ENCODE measurements around the gene IVD.

Gene IVD

DNA sequence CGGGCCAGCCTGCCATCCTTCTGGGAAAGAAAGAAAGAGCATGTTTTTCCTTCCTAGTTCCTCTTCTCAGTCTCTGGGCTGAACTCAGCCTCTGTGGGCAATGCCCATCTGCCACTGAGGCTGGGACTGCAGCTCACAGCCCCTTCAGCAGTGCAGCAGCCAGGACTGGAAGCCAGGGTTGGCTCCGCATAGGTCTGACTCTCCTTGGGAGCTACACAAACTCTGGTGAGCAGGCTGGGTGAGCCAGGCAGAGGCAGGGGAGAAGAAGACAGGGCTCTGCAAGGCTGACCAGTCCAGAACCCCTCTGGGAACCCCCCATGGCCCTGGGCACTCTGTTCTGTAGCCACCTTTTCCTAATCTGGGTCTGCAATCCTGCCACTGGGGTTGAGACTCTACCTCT, 44.0 kb upstream of the IVD start:
- no peak for DNase-seq (ENCODE audit: low read depth)
- TF ChIP-seq, protein P1, sequence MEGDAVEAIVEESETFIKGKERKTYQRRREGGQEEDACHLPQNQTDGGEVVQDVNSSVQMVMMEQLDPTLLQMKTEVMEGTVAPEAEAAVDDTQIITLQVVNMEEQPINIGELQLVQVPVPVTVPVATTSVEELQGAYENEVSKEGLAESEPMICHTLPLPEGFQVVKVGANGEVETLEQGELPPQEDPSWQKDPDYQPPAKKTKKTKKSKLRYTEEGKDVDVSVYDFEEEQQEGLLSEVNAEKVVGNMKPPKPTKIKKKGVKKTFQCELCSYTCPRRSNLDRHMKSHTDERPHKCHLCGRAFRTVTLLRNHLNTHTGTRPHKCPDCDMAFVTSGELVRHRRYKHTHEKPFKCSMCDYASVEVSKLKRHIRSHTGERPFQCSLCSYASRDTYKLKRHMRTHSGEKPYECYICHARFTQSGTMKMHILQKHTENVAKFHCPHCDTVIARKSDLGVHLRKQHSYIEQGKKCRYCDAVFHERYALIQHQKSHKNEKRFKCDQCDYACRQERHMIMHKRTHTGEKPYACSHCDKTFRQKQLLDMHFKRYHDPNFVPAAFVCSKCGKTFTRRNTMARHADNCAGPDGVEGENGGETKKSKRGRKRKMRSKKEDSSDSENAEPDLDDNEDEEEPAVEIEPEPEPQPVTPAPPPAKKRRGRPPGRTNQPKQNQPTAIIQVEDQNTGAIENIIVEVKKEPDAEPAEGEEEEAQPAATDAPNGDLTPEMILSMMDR (conservative IDR thresholded peaks at IDR 0.05; ENCODE audit: low read depth, low read length) = no peak
- no peak overlapping the region for H3K4me3 ChIP-seq (ENCODE audit: low read depth, low read length)

DNA sequence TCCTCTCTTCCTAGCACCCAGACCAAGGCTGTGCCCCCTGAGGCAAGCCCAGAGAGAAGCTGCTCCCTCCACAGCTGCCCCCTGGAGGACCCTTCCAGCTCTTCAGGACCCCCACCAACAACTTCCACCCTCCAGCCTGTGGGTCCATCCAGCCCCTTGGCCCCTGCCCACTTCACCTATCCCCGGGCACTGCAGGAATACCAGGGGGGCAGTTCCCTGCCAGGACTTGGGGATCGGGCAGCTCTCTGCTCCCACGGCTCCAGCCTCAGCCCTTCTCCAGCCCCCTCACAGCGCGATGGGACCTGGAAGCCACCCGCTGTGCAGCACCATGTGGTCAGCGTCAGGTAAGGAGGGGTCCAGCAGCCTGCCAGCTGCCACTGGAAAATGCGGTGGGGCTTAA, 42.0 kb upstream of the IVD start:
- no peak for DNase-seq (ENCODE audit: low read depth)
- TF ChIP-seq, protein P1 (conservative IDR thresholded peaks at IDR 0.05; ENCODE audit: low read depth, low read length) = no peak
- no peak overlapping the region for H3K4me3 ChIP-seq (ENCODE audit: low read depth, low read length)

DNA sequence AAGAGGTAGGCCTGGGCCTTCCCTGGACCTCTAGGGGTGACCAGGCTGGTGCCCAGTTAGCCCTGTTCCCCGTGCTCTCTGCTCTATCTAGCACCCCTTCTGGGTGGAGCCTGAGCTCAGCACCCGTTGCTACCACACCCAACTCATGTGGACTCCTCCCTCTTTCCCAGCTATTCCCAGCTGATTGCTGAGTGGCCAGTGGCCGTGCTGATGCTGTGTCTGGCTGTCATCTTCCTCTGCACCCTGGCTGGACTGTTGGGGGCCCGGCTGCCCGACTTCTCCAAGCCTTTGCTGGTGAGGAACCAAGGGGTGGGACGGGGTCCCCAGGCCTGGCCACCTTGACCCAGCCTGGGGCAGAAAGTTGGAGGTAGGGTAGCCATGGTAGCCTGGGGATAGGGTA, 41.3 kb upstream of the IVD start:
- H3K4me3 ChIP-seq (ENCODE audit: low read depth, low read length) = no peak overlapping the region
- DNase-seq (ENCODE audit: low read depth) = no peak
- TF ChIP-seq, protein P1 (conservative IDR thresholded peaks at IDR 0.05; ENCODE audit: low read depth, low read length) = no peak

DNA sequence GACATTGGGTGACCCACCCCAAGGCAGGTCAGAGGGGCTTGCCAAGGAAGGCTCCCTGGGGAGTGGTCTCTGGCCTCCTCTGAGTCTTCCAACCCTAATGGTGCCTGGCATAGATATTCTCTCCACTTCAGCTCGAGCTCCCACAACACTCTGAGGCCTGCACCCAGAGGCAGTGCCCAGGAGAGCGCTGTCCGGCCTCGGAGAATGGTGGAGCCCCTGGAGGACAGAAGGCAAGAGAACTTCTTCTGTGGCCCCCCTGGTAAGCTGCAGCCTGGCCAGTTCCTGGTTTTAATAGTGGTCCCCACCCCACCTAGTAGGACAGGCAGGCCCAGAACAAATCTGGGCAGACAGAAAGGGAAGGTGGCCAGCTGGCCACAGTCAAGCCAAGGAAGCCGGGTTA, 40.6 kb upstream of the IVD start:
- H3K4me3 ChIP-seq (ENCODE audit: low read depth, low read length) = no peak overlapping the region
- no peak for DNase-seq (ENCODE audit: low read depth)
- TF ChIP-seq, protein P1 (conservative IDR thresholded peaks at IDR 0.05; ENCODE audit: low read depth, low read length) = no peak

DNA sequence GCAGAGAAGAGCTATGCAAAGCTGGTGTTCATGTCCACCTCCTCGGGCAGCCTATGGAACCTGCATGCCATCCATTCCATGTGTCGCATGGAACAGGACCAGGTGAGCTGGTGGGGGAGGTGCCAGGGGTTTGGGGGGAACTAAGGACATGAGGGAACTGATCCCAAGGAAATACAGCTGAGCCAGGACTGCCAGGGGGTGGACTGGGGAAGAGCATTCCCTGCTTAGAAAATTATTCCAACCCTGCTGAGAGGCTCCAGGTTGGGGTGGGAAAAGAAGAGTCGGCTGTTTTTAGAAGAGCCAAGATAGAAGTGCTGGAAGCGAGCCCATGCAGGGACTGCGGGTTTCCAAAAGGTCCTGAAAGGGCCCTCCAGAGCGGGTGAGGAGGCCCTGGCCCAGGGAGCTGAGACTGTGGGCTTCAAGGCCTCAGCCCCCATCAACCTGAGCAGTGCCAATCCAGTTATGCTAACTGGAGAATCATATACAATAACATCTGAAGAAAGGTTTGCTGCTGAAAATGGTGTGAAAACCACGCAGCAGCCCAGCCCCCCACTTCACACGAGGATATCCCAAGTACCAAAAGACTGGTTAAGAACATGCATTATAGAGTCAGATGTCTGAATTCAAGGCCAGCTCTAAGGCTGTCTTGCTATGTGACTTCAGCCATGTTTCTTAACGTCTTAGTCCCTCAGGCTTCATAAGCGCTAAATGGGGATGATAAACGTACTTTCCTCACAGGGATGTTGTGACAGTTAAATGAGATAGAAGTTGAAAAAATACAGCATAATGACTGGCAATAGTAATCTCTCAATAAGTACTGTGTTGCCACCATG, 39.8 kb upstream of the IVD start:
- TF ChIP-seq, protein P1 (conservative IDR thresholded peaks at IDR 0.05; ENCODE audit: low read depth, low read length) = no peak
- DNase-seq (ENCODE audit: low read depth) = no peak
- H3K4me3 ChIP-seq (ENCODE audit: low read depth, low read length) = no peak overlapping the region

DNA sequence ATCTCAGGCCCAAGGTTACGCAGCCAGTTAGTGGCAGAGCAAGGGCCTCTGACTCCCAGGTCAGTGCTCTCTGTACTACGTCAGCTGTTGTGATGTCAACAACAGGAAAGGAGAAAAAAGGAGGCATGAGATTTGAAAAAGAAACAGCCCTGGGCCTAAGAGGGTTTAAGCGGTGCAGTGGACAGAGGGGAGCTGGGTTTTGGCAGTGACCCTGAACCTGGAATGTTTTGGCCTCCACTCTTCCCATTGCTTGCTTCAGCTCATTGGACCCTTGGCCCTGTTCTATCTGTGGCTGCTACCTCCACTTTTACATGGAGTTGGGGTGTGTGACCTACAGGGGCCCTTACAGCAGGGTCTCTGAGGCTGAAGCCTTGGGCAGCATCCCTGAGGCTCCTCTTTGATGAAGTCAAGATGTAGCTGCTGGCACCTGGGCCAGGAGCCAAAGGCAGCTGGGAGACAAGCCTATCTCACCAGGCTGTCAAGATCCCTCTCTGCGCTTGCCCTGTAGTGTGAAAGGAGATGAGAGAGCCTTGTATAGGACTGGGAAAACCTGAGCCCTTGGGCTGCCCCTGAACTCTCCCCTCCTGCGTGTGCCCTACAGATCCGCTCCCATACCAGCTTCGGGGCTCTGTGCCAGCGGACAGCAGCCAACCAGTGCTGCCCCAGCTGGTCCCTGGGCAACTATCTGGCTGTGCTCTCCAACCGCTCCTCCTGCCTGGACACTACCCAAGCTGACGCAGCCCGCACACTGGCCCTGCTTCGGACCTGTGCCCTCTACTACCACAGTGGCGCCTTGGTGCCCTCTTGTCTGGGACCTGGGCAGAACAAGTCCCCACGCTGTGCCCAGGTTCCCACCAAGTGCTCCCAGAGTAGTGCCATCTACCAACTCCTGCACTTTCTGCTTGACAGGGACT, 38.9 kb upstream of the IVD start:
- DNase-seq (ENCODE audit: low read depth) = no peak
- no peak overlapping the region for H3K4me3 ChIP-seq (ENCODE audit: low read depth, low read length)
- TF ChIP-seq, protein P1 (conservative IDR thresholded peaks at IDR 0.05; ENCODE audit: low read depth, low read length) = no peak
